Gastrocnemius medialis (tissue), 4 donors: ENCODE measurements around the gene TLX2. TPM values are rescaled to one million over a fixed set of nuclear protein-coding genes. Genes with fewer than 3 reads are reported as not detected.
A peak's percentile ranks its signal among the peaks of the same experiment; 100 is the strongest.

Source experiments
- ATAC-seq, 2 donors: fragments of 150-250 bp; one replicate each; pipeline ENCODE4 v1.9.1; 2016
- DNase-seq, 2 donors: peaks; one replicate each; pipeline ENCODE4 v3.0.0-alpha.2; 2019
- H3K27ac ChIP-seq, 4 donors: fragments of 200-600 bp; sonication (generic); 1 replicate in 1 of 4; 2 replicates in 3 of 4; pipeline ENCODE4 v1.5.1; 2016 to 2018; ENCODE audit warnings: mild to moderate bottlenecking in 2 of 4, moderate library complexity in 1 of 4
- H3K27me3 ChIP-seq, 3 donors: fragments of 200-600 bp; sonication (generic) in 2 of 3; 1 replicate in 1 of 3; 2 replicates in 2 of 3; pipeline versions ENCODE4 v1.5.1 to v1.6.0; 2016 to 2019; ENCODE audit warnings: mild to moderate bottlenecking in 1 of 3, moderate library complexity in 1 of 3
- H3K36me3 ChIP-seq, 2 donors: fragments of 200-600 bp; sonication (generic) in 1 of 2; one replicate each; pipeline ENCODE4 v1.5.1; 2017 to 2018
- H3K4me1 ChIP-seq, 2 donors: fragments of 200-600 bp; sonication (generic) in 1 of 2; one replicate each; pipeline ENCODE4 v1.5.1; 2016 to 2017; ENCODE audit warnings: mild to moderate bottlenecking in 2 of 2
- H3K4me3 ChIP-seq, 4 donors: fragments of 200-600 bp; sonication (generic) in 3 of 4; 1 replicate in 1 of 4; 2 replicates in 3 of 4; pipeline ENCODE4 v1.5.1; 2016 to 2019; ENCODE audit warnings: mild to moderate bottlenecking in 2 of 4
- H3K9me3 ChIP-seq, 3 donors: fragments of 200-600 bp; sonication (generic) in 2 of 3; 1 replicate in 1 of 3; 2 replicates in 2 of 3; pipeline ENCODE4 v1.5.1; 2016 to 2019
- CTCF ChIP-seq, 5 experiments: fragments of 450-650 bp in 3 of 5; fragments of 200-600 bp in 2 of 5; sonication (generic) in 2 of 5; IDR thresholded peaks in 4 of 5; conservative IDR thresholded peaks in 1 of 5; 1 replicate in 4 of 5; 2 replicates in 1 of 5; pipeline ENCODE4 v1.5.1; 2016 to 2019; ENCODE audit warnings: antibody characterized with exemption in 5 of 5, mild to moderate bottlenecking in 3 of 5, moderate library complexity in 3 of 5
- POLR2A ChIP-seq, 2 donors: fragments of 450-650 bp; IDR thresholded peaks; one replicate each; pipeline ENCODE4 v1.6.1; 2017; ENCODE audit warnings: antibody characterized with exemption in 2 of 2, mild to moderate bottlenecking in 2 of 2, moderate library complexity in 2 of 2
- in situ Hi-C, 4 donors: fragments of 200-750 bp; cut with MboI; loops; one replicate each; pipeline versions ENCODE4 v1.15.0 to v1.8.0; 2017; ENCODE audit warnings: low sequenced_read_pairs in 4 of 4
- intact Hi-C: fragments of 100-400 bp; cut with DNase I; formaldehyde crosslinking; loops from one replicate; pipeline ENCODE4 v1.15.1; 2023; ENCODE audit warnings: low total_unique reads
- total RNA-seq, 4 donors: library from RNA; depleted of rRNA; stranded (reverse); fragments of >200 nt; gene quantifications; one replicate each; pipeline versions ENCODE4 v1.1.0 to v1.2.3, GENCODE V29; 2016

The TLX2 gene
- total RNA-seq, 4 donors from 2014 or later = not detected

- no peak within 1 kb of the TSS for H3K27ac ChIP-seq
- in situ Hi-C loops = no loop called here
- H3K4me3 ChIP-seq = peak within 1 kb of the TSS; percentile 28 to 48 (median 44)
- peaks cover 42 to 70% (median 57%) of the 10 kb centered on the region in 3 donors for H3K27me3 ChIP-seq
- H3K9me3 ChIP-seq = no peaks in the 10 kb centered on the region
- peak in 1 of 2 donors; percentile 10 for ATAC-seq
- peaks cover 0 to 1% of the 10 kb centered on the region in 2 donors for H3K36me3 ChIP-seq
- DNase-seq = no peak
- H3K4me1 ChIP-seq = peaks cover 22 to 36% of the 10 kb centered on the region in 2 donors
- TF ChIP-seq CTCF (IDR thresholded peaks at IDR 0.05 in 4 of 5, conservative IDR thresholded peaks at IDR 0.05 in 1 of 5) = no peak
- no peak for TF ChIP-seq POLR2A (IDR thresholded peaks at IDR 0.05)
- intact Hi-C loops = no loop called here
Observed at GRCh38 chr2:74499267-74499939, 14.8 kb upstream of the TLX2 start, which contains the start of gene LBX2. Gene LBX2 (minus strand): TSS chr2:74499603. CDS start chr2:74499537, 66 bp downstream.

- peaks cover 0 to 6% of the 10 kb centered on the region in 2 donors for H3K36me3 ChIP-seq
- H3K27me3 ChIP-seq = peaks cover 42 to 74% (median 57%) of the 10 kb centered on the region in 3 donors
- in situ Hi-C loops = no loop called here
- DNase-seq (no peak), ATAC-seq (no peak)
- peak overlapping the region in 1 of 4 donors; percentile 48 for H3K4me3 ChIP-seq
- H3K9me3 ChIP-seq = no peaks in the 10 kb centered on the region
- intact Hi-C loops = no loop called here
- TF ChIP-seq CTCF (IDR thresholded peaks at IDR 0.05 in 4 of 5, conservative IDR thresholded peaks at IDR 0.05 in 1 of 5) (no peak), POLR2A (IDR thresholded peaks at IDR 0.05) (no peak)
- H3K4me1 ChIP-seq = peaks cover 26 to 39% of the 10 kb centered on the region in 2 donors
- no peak overlapping the region for H3K27ac ChIP-seq
Observed at GRCh38 chr2:74499940-74500577, 14.2 kb upstream of the TLX2 start.

GRCh38 chr2:74500578-74500946, 13.7 kb upstream of the TLX2 start:
- in situ Hi-C loops = no loop called here
- Histone ChIP-seq H3K27me3 (peaks cover 42 to 76% (median 57%) of the 10 kb centered on the region in 3 donors), H3K27ac (no peak overlapping the region), H3K9me3 (no peaks in the 10 kb centered on the region), H3K36me3 (peaks cover 0 to 11% of the 10 kb centered on the region in 2 donors), H3K4me3 (no peak overlapping the region), H3K4me1 (peaks cover 27 to 41% of the 10 kb centered on the region in 2 donors)
- ATAC-seq (no peak), DNase-seq (no peak)
- intact Hi-C loops = no loop called here
- TF ChIP-seq POLR2A (IDR thresholded peaks at IDR 0.05) (no peak), CTCF (IDR thresholded peaks at IDR 0.05 in 4 of 5, conservative IDR thresholded peaks at IDR 0.05 in 1 of 5) (no peak)

GRCh38 chr2:74501335-74502071, 12.7 kb upstream of the TLX2 start:
- intact Hi-C loops = no loop called here
- peaks cover 44 to 78% (median 57%) of the 10 kb centered on the region in 3 donors for H3K27me3 ChIP-seq
- ATAC-seq (no peak), DNase-seq (no peak)
- H3K27ac ChIP-seq = no peak overlapping the region
- no peaks in the 10 kb centered on the region for H3K9me3 ChIP-seq
- peaks cover 0 to 18% of the 10 kb centered on the region in 2 donors for H3K36me3 ChIP-seq
- H3K4me1 ChIP-seq = peaks cover 36 to 51% of the 10 kb centered on the region in 2 donors
- no peak overlapping the region for H3K4me3 ChIP-seq
- in situ Hi-C loops = no loop called here
- TF ChIP-seq CTCF (IDR thresholded peaks at IDR 0.05 in 4 of 5, conservative IDR thresholded peaks at IDR 0.05 in 1 of 5) = no peak
